KOPT-K1 (cell line): Measurements from ENCODE around the gene GPR35.
"Not testable (repeated sequence)": the region's sequence is repeated elsewhere in the genome, so short reads cannot be mapped to it uniquely, and the experiment has no call there.

Experiments
- H3K27ac ChIP-seq: fragments of 200-600 bp; sonication (generic); 2 replicates; pipeline ENCODE4 v1.5.1; 2016; ENCODE audit warnings: antibody characterized with exemption, mild to moderate bottlenecking, low read depth, low read length; ENCODE audit not compliant: poor library complexity, severe bottlenecking
- H3K36me3 ChIP-seq: fragments of 200-600 bp; sonication (generic); 2 replicates; pipeline ENCODE4 v1.5.1; 2017; ENCODE audit warnings: antibody characterized with exemption, mild to moderate bottlenecking, low read length, moderate library complexity; ENCODE audit not compliant: insufficient read depth
- H3K9me3 ChIP-seq: fragments of 200-600 bp; sonication (generic); 2 replicates; pipeline ENCODE4 v1.5.1; 2017; ENCODE audit warnings: antibody characterized with exemption, low read length, mild to moderate bottlenecking; ENCODE audit not compliant: insufficient read depth, poor library complexity, severe bottlenecking

Gene GPR35

GRCh38 chr2:240604291-240604938, 20.9 kb upstream of the GPR35 start:
- Histone ChIP-seq H3K9me3 (no peaks in the 10 kb centered on the region), H3K27ac (no peak overlapping the region), H3K36me3 (peaks cover 22% of the 10 kb centered on the region)

GRCh38 chr2:240604939-240605716, 20.2 kb upstream of the GPR35 start:
- H3K27ac ChIP-seq = no peak overlapping the region
- peaks cover 15% of the 10 kb centered on the region for H3K36me3 ChIP-seq
- no peaks in the 10 kb centered on the region for H3K9me3 ChIP-seq

GRCh38 chr2:240605867-240606743, 19.2 kb upstream of the GPR35 start:
- Histone ChIP-seq H3K27ac (no peak overlapping the region), H3K36me3 (peaks cover 12% of the 10 kb centered on the region), H3K9me3 (no peaks in the 10 kb centered on the region)

- Histone ChIP-seq H3K27ac (no peak overlapping the region), H3K9me3 (peaks cover 5% of the 10 kb centered on the region), H3K36me3 (no peaks in the 10 kb centered on the region)
Measured at GRCh38 chr2:240611601-240612210, 13.6 kb upstream of the GPR35 start.

- Histone ChIP-seq H3K27ac (no peak overlapping the region), H3K9me3 (peaks cover 22% of the 10 kb centered on the region), H3K36me3 (no peaks in the 10 kb centered on the region)
Measured at GRCh38 chr2:240613781-240614180, 11.5 kb upstream of the GPR35 start.

- H3K9me3 ChIP-seq = peaks cover 22% of the 10 kb centered on the region
Measured at GRCh38 chr2:240614391-240614790, 10.9 kb upstream of the GPR35 start.

GRCh38 chr2:240615396-240615795, 9.9 kb upstream of the GPR35 start:
- no peak overlapping the region for H3K27ac ChIP-seq
- no peaks in the 10 kb centered on the region for H3K36me3 ChIP-seq
- H3K9me3 ChIP-seq = peaks cover 22% of the 10 kb centered on the region

More at GRCh38 chr2:240614391-240614790, 10.9 kb upstream of the GPR35 start:
- Histone ChIP-seq H3K27ac (no peak overlapping the region), H3K36me3 (no peaks in the 10 kb centered on the region)

GRCh38 chr2:240615820-240616547, 9.3 kb upstream of the GPR35 start:
- H3K9me3 ChIP-seq = peaks cover 22% of the 10 kb centered on the region
- H3K27ac ChIP-seq = no peak overlapping the region
- H3K36me3 ChIP-seq = no peaks in the 10 kb centered on the region

- not testable (repeated sequence) for H3K36me3 ChIP-seq, H3K27ac ChIP-seq
- peaks cover 22% of the 10 kb centered on the region for H3K9me3 ChIP-seq
Measured at GRCh38 chr2:240616860-240617666, 8.2 kb upstream of the GPR35 start.

- peaks cover 22% of the 10 kb centered on the region for H3K9me3 ChIP-seq
- no peak overlapping the region for H3K27ac ChIP-seq
- no peaks in the 10 kb centered on the region for H3K36me3 ChIP-seq
Measured at GRCh38 chr2:240618776-240619175, 6.5 kb upstream of the GPR35 start.

- no peak overlapping the region for H3K27ac ChIP-seq
- H3K36me3 ChIP-seq = no peaks in the 10 kb centered on the region
- H3K9me3 ChIP-seq = peaks cover 22% of the 10 kb centered on the region
Measured at GRCh38 chr2:240619506-240620148, 5.7 kb upstream of the GPR35 start.

- Histone ChIP-seq H3K36me3 (no peaks in the 10 kb centered on the region), H3K9me3 (peaks cover 22% of the 10 kb centered on the region), H3K27ac (no peak overlapping the region)
Measured at GRCh38 chr2:240620149-240620731, 5.0 kb upstream of the GPR35 start.

GRCh38 chr2:240620859-240621258, 4.4 kb upstream of the GPR35 start:
- Histone ChIP-seq H3K27ac (no peak overlapping the region), H3K36me3 (no peaks in the 10 kb centered on the region), H3K9me3 (peaks cover 22% of the 10 kb centered on the region)
